DND-41 (cell line): ENCODE measurements around the gene TNFRSF12A.

Experiments
- ATAC-seq: fragments of 200-7000 bp; cut with Tn5 transposase; 3 replicates; pipeline ENCODE4 v1.9.1; 2021; ENCODE audit warnings: low read depth; ENCODE audit not compliant: insufficient read depth
- DNase-seq: peaks from one replicate; pipeline ENCODE4 v3.0.0-alpha.2; 2020
- H2AFZ ChIP-seq: 2 replicates; pipeline ENCODE4 v1.6.0; 2012; ENCODE audit warnings: low read depth, low read length
- H3K27ac ChIP-seq: 2 replicates; pipeline ENCODE4 v1.5.1; 2012; ENCODE audit warnings: low read length, inconsistent platforms
- H3K27me3 ChIP-seq: fragments of 200-600 bp; sonication (generic); 2 replicates; pipeline ENCODE4 v1.6.0; 2012; ENCODE audit warnings: low read length, mild to moderate bottlenecking, inconsistent platforms; ENCODE audit not compliant: insufficient read depth, poor library complexity
- H3K36me3 ChIP-seq: 2 replicates; pipeline ENCODE4 v1.5.1; 2012; ENCODE audit warnings: low read length, inconsistent platforms; ENCODE audit not compliant: insufficient read depth
- H3K4me1 ChIP-seq: 2 replicates; pipeline ENCODE4 v1.5.1; 2012; ENCODE audit warnings: mild to moderate bottlenecking, low read length; ENCODE audit not compliant: insufficient read depth
- H3K4me2 ChIP-seq: 2 replicates; pipeline ENCODE4 v1.6.0; 2012; ENCODE audit warnings: mild to moderate bottlenecking, moderate library complexity, low read length, inconsistent platforms; ENCODE audit not compliant: insufficient read depth
- H3K4me3 ChIP-seq, 2 experiments: fragments of 200-600 bp in 1 of 2; shearing (Covaris generic) in 1 of 2; 2 replicates each; pipeline ENCODE4 v1.5.1; 2012 to 2016; ENCODE audit warnings: inconsistent platforms in 2 of 2, low read length in 2 of 2, mild to moderate bottlenecking in 2 of 2, low read depth in 1 of 2, moderate library complexity in 1 of 2
- H3K79me2 ChIP-seq: 2 replicates; pipeline ENCODE4 v1.6.0; 2012; ENCODE audit warnings: low read length, inconsistent platforms; ENCODE audit not compliant: insufficient read depth
- H3K9ac ChIP-seq: 2 replicates; pipeline ENCODE4 v1.6.0; 2012; ENCODE audit warnings: low read depth, mild to moderate bottlenecking, inconsistent platforms, low read length, moderate library complexity
- H3K9me3 ChIP-seq: 2 replicates; pipeline ENCODE4 v1.5.1; 2012; ENCODE audit warnings: low read length, moderate library complexity, mild to moderate bottlenecking, inconsistent platforms; ENCODE audit not compliant: insufficient read depth, severe bottlenecking
- H4K20me1 ChIP-seq: 2 replicates; pipeline ENCODE4 v1.6.0; 2012; ENCODE audit warnings: low read length; ENCODE audit not compliant: insufficient read depth
- CTCF ChIP-seq: IDR thresholded peaks from 2 replicates; pipeline ENCODE4 v1.5.1; 2012; ENCODE audit warnings: borderline replicate concordance, low read length, moderate library complexity, mild to moderate bottlenecking; ENCODE audit not compliant: poor library complexity, severe bottlenecking; ENCODE audit errors: extremely low read depth
- EZH2 ChIP-seq: IDR thresholded peaks from 3 replicates; pipeline ENCODE4 v1.6.1; 2012; ENCODE audit warnings: borderline replicate concordance, low read depth, mild to moderate bottlenecking, moderate library complexity, low read length, inconsistent platforms; ENCODE audit not compliant: severe bottlenecking

Gene TNFRSF12A

GRCh38 chr16:2974319-2975056, 45.7 kb upstream of the TNFRSF12A start:
- H2AFZ ChIP-seq = no peak overlapping the region

GRCh38 chr16:2975161-2975795, 44.9 kb upstream of the TNFRSF12A start:
- H3K27ac ChIP-seq = no peak overlapping the region
- no peaks in the 10 kb centered on the region for H3K9me3 ChIP-seq
- peaks cover 83% of the 10 kb centered on the region for H4K20me1 ChIP-seq
- no peak overlapping the region for H2AFZ ChIP-seq
- peaks cover 83% of the 10 kb centered on the region for H3K79me2 ChIP-seq
- H3K27me3 ChIP-seq = no peaks in the 10 kb centered on the region
- no peak overlapping the region for H3K4me3 ChIP-seq
- H3K4me1 ChIP-seq = peaks cover 74% of the 10 kb centered on the region
- peaks cover 92% of the 10 kb centered on the region for H3K36me3 ChIP-seq
- no peak for TF ChIP-seq CTCF
- peak overlapping the region; percentile 10; the same call in 1 of the 2 replicates for H3K4me2 ChIP-seq
- DNase-seq = no peak
- H3K9ac ChIP-seq = no peak overlapping the region
- ATAC-seq = no peak

More at GRCh38 chr16:2974319-2975056, 45.7 kb upstream of the TNFRSF12A start:
- Histone ChIP-seq H4K20me1 (peaks cover 83% of the 10 kb centered on the region), H3K9ac (no peak overlapping the region), H3K4me3 (no peak overlapping the region), H3K36me3 (peaks cover 87% of the 10 kb centered on the region), H3K9me3 (no peaks in the 10 kb centered on the region), H3K4me2 (peak overlapping the region; percentile 16; the same call in 1 of the 2 replicates), H3K27me3 (no peaks in the 10 kb centered on the region), H3K79me2 (peaks cover 83% of the 10 kb centered on the region), H3K4me1 (peaks cover 75% of the 10 kb centered on the region), H3K27ac (no peak overlapping the region)
- DNase-seq (no peak), ATAC-seq (no peak)
- no peak for TF ChIP-seq CTCF
- no peak for TF ChIP-seq EZH2

- Histone ChIP-seq H3K27me3 (no peaks in the 10 kb centered on the region), H4K20me1 (peaks cover 74% of the 10 kb centered on the region), H3K27ac (no peak overlapping the region), H3K36me3 (peaks cover 83% of the 10 kb centered on the region), H3K4me1 (peaks cover 70% of the 10 kb centered on the region), H3K79me2 (peaks cover 82% of the 10 kb centered on the region), H3K9me3 (no peaks in the 10 kb centered on the region), H2AFZ (no peak overlapping the region), H3K9ac (0 out of 2 replicates have a peak overlapping the region, but pooled peaks have one; percentile 9), H3K4me2 (0 out of 2 replicates have a peak overlapping the region, but pooled peaks have one; percentile 44), H3K4me3 (no peak overlapping the region)
- ATAC-seq (no peak), DNase-seq (no peak)
- TF ChIP-seq EZH2 = no peak
- TF ChIP-seq CTCF = no peak
Measured at GRCh38 chr16:2976201-2976600, 44.0 kb upstream of the TNFRSF12A start.
